ENCODE measurements around the gene NOX1.

The NOX1 gene

DNA sequence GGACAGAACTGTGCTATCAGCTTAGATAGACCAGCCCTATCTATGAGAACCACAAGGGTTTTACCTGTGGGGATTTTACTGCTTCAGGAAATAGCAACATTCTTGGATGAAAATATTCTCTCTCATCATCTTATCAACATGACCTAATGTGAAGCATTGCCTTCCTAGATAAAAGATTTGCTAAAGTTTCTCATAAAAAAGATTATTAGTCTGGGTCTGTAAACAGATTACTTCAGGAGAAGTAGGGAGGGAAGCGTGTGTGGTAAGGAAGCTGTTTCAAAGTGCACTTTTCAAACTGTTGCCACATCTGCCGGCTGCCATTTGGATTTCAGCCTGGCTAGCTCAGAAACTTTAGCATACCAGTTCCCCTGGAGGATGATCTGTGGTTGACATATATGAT lies at the start of gene NOX1:
NOX1 (minus strand) TSS at position 35 of the 400 bp plus-strand sequence. CDS start 220 bp downstream, outside the sequence.
- no peak for DNase-seq (ENCODE audit: low read depth)
- H3K4me3 ChIP-seq (ENCODE audit: low read depth, low read length) = no peak within 1 kb of the TSS
- no peak for TF ChIP-seq MAX (IDR thresholded peaks at IDR 0.05; ENCODE audit: low read depth, low read length)
- no peak for TF ChIP-seq POLR2A (IDR thresholded peaks at IDR 0.05; ENCODE audit: extremely low read depth, insufficient read length)
- TF ChIP-seq MYC (IDR thresholded peaks at IDR 0.05; ENCODE audit: low read depth, low read length) = no peak

- no peak overlapping the region for H3K4me3 ChIP-seq (ENCODE audit: low read depth, low read length)
- TF ChIP-seq POLR2A (IDR thresholded peaks at IDR 0.05; ENCODE audit: extremely low read depth, insufficient read length) (no peak), MAX (IDR thresholded peaks at IDR 0.05; ENCODE audit: low read depth, low read length) (no peak), MYC (IDR thresholded peaks at IDR 0.05; ENCODE audit: low read depth, low read length) (no peak)
- DNase-seq (ENCODE audit: low read depth) = no peak
Observed at GRCh38 chrX:100915562-100915961, 41.4 kb upstream of the NOX1 start.

- no peak overlapping the region for H3K4me3 ChIP-seq (ENCODE audit: low read depth, low read length)
- DNase-seq (ENCODE audit: low read depth) = no peak
- no peak for TF ChIP-seq MYC (IDR thresholded peaks at IDR 0.05; ENCODE audit: low read depth, low read length)
- TF ChIP-seq MAX (IDR thresholded peaks at IDR 0.05; ENCODE audit: low read depth, low read length) = no peak
- TF ChIP-seq, protein P1, sequence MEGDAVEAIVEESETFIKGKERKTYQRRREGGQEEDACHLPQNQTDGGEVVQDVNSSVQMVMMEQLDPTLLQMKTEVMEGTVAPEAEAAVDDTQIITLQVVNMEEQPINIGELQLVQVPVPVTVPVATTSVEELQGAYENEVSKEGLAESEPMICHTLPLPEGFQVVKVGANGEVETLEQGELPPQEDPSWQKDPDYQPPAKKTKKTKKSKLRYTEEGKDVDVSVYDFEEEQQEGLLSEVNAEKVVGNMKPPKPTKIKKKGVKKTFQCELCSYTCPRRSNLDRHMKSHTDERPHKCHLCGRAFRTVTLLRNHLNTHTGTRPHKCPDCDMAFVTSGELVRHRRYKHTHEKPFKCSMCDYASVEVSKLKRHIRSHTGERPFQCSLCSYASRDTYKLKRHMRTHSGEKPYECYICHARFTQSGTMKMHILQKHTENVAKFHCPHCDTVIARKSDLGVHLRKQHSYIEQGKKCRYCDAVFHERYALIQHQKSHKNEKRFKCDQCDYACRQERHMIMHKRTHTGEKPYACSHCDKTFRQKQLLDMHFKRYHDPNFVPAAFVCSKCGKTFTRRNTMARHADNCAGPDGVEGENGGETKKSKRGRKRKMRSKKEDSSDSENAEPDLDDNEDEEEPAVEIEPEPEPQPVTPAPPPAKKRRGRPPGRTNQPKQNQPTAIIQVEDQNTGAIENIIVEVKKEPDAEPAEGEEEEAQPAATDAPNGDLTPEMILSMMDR (IDR thresholded peaks at IDR 0.05; ENCODE audit: low read depth, low read length) = no peak
- no peak for TF ChIP-seq POLR2A (IDR thresholded peaks at IDR 0.05; ENCODE audit: extremely low read depth, insufficient read length)
Observed at GRCh38 chrX:100913111-100913510, 39.0 kb upstream of the NOX1 start.

GRCh38 chrX:100911731-100912130 lies 37.6 kb upstream of the NOX1 start:
- H3K4me3 ChIP-seq (ENCODE audit: low read depth, low read length) = no peak overlapping the region
- DNase-seq (ENCODE audit: low read depth) = no peak

DNA sequence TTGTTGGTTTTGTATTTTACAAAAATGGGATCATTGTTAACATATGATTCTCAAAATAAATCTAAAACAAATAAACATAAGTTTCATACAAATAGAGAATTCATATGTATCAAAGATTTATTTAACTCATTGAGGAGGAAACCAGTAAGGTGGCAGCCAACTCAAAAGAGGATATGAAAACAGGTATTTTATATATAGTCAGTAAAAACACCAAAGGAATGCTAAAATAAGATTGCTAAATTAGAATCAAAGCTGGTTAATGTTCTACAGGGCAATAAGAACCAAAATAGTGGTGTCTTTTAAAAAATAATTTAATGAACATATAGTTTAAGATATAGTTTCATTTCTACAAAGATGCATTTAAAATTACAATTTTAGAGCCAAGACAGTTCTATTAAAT lies 31.5 kb upstream of the NOX1 start:
- DNase-seq (ENCODE audit: low read depth) = no peak
- TF ChIP-seq, protein P1 (IDR thresholded peaks at IDR 0.05; ENCODE audit: low read depth, low read length) = no peak
- no peak for TF ChIP-seq POLR2A (IDR thresholded peaks at IDR 0.05; ENCODE audit: extremely low read depth, insufficient read length)
- no peak for TF ChIP-seq MYC (IDR thresholded peaks at IDR 0.05; ENCODE audit: low read depth, low read length)
- no peak for TF ChIP-seq MAX (IDR thresholded peaks at IDR 0.05; ENCODE audit: low read depth, low read length)
- no peak overlapping the region for H3K4me3 ChIP-seq (ENCODE audit: low read depth, low read length)

More at GRCh38 chrX:100911731-100912130, 37.6 kb upstream of the NOX1 start:
- TF ChIP-seq, protein P1 (IDR thresholded peaks at IDR 0.05; ENCODE audit: low read depth, low read length) = no peak
- no peak for TF ChIP-seq POLR2A (IDR thresholded peaks at IDR 0.05; ENCODE audit: extremely low read depth, insufficient read length)
- TF ChIP-seq MAX (IDR thresholded peaks at IDR 0.05; ENCODE audit: low read depth, low read length) = no peak
- no peak for TF ChIP-seq MYC (IDR thresholded peaks at IDR 0.05; ENCODE audit: low read depth, low read length)

DNA sequence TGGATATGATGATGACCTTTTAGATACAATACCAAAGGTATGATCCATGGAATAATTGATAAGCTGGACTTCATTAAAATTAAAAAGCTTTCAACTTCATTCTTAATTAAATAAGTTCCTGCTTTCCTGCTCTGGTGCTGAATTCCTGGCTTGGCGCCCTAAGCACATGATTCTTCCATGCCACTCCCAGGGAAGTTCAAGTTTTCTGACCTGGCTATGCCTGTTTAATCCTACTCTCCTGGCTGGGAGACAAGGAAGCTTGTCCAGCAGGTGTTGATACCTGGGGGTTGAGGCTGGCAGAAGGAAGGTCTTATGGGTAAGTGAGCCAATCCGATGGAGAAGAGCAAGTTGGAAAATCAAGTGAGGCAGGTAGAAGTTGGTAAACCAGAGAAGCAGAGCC lies 30.3 kb upstream of the NOX1 start:
- DNase-seq (ENCODE audit: low read depth) = no peak
- TF ChIP-seq MYC (IDR thresholded peaks at IDR 0.05; ENCODE audit: low read depth, low read length) = no peak
- no peak overlapping the region for H3K4me3 ChIP-seq (ENCODE audit: low read depth, low read length)

- DNase-seq (ENCODE audit: low read depth) = peak; percentile 33
- no peak overlapping the region for H3K4me3 ChIP-seq (ENCODE audit: low read depth, low read length)
- TF ChIP-seq, protein P1 (IDR thresholded peaks at IDR 0.05; ENCODE audit: low read depth, low read length) = peak; percentile 29
- TF ChIP-seq MAX (IDR thresholded peaks at IDR 0.05; ENCODE audit: low read depth, low read length) = no peak
Observed at GRCh38 chrX:100895365-100896075, 21.4 kb upstream of the NOX1 start.

All from NB4 (cell line).